Measurements from ENCODE around the gene CNN1. TPM values are rescaled to one million over a fixed set of nuclear protein-coding genes. Genes with fewer than 3 reads are reported as not detected.

CNN1 gene
- total RNA-seq, 1 experiment from 2014 or later = 0.44 TPM

GRCh38 chr19:11541238-11541637 lies 2.6 kb downstream of the CNN1 start:
- H3K4me2 ChIP-seq = no peak overlapping the region
- POLR2A ChIA-PET (ENCODE audit: unreplicated experiment) = no interaction called here
- CTCF ChIA-PET = no interaction called here

GRCh38 chr19:11547929-11548700 lies 9.5 kb downstream of the CNN1 start:
- BruUV-seq (replicated peaks) = no TSS peak
- Histone ChIP-seq H2AFZ (no peak overlapping the region), H3F3A (ENCODE audit: insufficient read depth, low read depth) (peaks cover 7% of the 10 kb centered on the region; the same call in 1 of the 2 replicates), H3K4me1 (replicated peaks; ENCODE audit: insufficient read depth) (no peaks in the 10 kb centered on the region), H3K4me2 (no peak overlapping the region), H3K9me3 (ENCODE audit: insufficient read depth, low read depth) (no peaks in the 10 kb centered on the region), H3K27ac (no peak overlapping the region), H3K4me3 (no peak overlapping the region), H4K20me1 (ENCODE audit: insufficient read depth) (no peaks in the 10 kb centered on the region), H3K9me2 (ENCODE audit: insufficient read depth) (no peaks in the 10 kb centered on the region), H3K27me3 (ENCODE audit: insufficient read depth, low read depth) (no peaks in the 10 kb centered on the region), H3K36me3 (ENCODE audit: low read depth) (0 out of 2 replicates have a peak, but pooled peaks cover 4% of the 10 kb centered on the region), H3K79me2 (ENCODE audit: low read depth) (no peaks in the 10 kb centered on the region)
- intact Hi-C loops (cut with micrococcal nuclease; ENCODE audit: unreplicated experiment) = no loop called here
- TF ChIP-seq CTCF (conservative IDR thresholded peaks at IDR 0.05) (no peak), EZH2 (IDR thresholded peaks at IDR 0.05; ENCODE audit: low read depth) (no peak)
- no peak for DNase-seq
- CTCF ChIA-PET = no interaction called here
- POLR2A ChIA-PET (ENCODE audit: unreplicated experiment) = no interaction called here

More at GRCh38 chr19:11541238-11541637, 2.6 kb downstream of the CNN1 start:
- peaks cover 21% of the 10 kb centered on the region; the same call in 1 of the 2 replicates for H3F3A ChIP-seq (ENCODE audit: insufficient read depth, low read depth)
- no peaks in the 10 kb centered on the region for H3K9me2 ChIP-seq (ENCODE audit: insufficient read depth)
- H4K20me1 ChIP-seq (ENCODE audit: insufficient read depth) = no peaks in the 10 kb centered on the region
- intact Hi-C loops (cut with micrococcal nuclease; ENCODE audit: unreplicated experiment) = no loop called here
- H3K27me3 ChIP-seq (ENCODE audit: insufficient read depth, low read depth) = no peaks in the 10 kb centered on the region
- H3K4me1 ChIP-seq (replicated peaks; ENCODE audit: insufficient read depth) = no peaks in the 10 kb centered on the region
- H3K27ac ChIP-seq = no peak overlapping the region
- H3K36me3 ChIP-seq (ENCODE audit: low read depth) = no peaks in the 10 kb centered on the region
- H3K4me3 ChIP-seq = no peak overlapping the region
- no peaks in the 10 kb centered on the region for H3K9me3 ChIP-seq (ENCODE audit: insufficient read depth, low read depth)
- no peak overlapping the region for H2AFZ ChIP-seq
- no peak for DNase-seq
- TF ChIP-seq CTCF (conservative IDR thresholded peaks at IDR 0.05) (no peak), EZH2 (IDR thresholded peaks at IDR 0.05; ENCODE audit: low read depth) (no peak)
- no TSS peak for BruUV-seq (replicated peaks)
- no peaks in the 10 kb centered on the region for H3K79me2 ChIP-seq (ENCODE audit: low read depth)

- no peaks in the 10 kb centered on the region for H3K79me2 ChIP-seq (ENCODE audit: low read depth)
- TF ChIP-seq CTCF (conservative IDR thresholded peaks at IDR 0.05) (no peak), EZH2 (IDR thresholded peaks at IDR 0.05; ENCODE audit: low read depth) (no peak)
- H3K4me3 ChIP-seq = no peak overlapping the region
- H3K9me3 ChIP-seq (ENCODE audit: insufficient read depth, low read depth) = no peaks in the 10 kb centered on the region
- ChIA-PET POLR2A (ENCODE audit: unreplicated experiment) (no interaction called here), CTCF (no interaction called here)
- no peaks in the 10 kb centered on the region for H3K4me1 ChIP-seq (replicated peaks; ENCODE audit: insufficient read depth)
- H3K4me2 ChIP-seq = no peak overlapping the region
- 0 out of 2 replicates have a peak, but pooled peaks cover 9% of the 10 kb centered on the region for H3K36me3 ChIP-seq (ENCODE audit: low read depth)
- DNase-seq = no peak
- no peaks in the 10 kb centered on the region for H3K27me3 ChIP-seq (ENCODE audit: insufficient read depth, low read depth)
- H3K27ac ChIP-seq = no peak overlapping the region
- no TSS peak for BruUV-seq (replicated peaks)
- H3K9me2 ChIP-seq (ENCODE audit: insufficient read depth) = no peaks in the 10 kb centered on the region
- H2AFZ ChIP-seq = no peak overlapping the region
- H3F3A ChIP-seq (ENCODE audit: insufficient read depth, low read depth) = peaks cover 7% of the 10 kb centered on the region; the same call in 1 of the 2 replicates
- no peaks in the 10 kb centered on the region for H4K20me1 ChIP-seq (ENCODE audit: insufficient read depth)
- intact Hi-C loops (cut with micrococcal nuclease; ENCODE audit: unreplicated experiment) = no loop called here
Observed at GRCh38 chr19:11549386-11549953, 10.8 kb downstream of the CNN1 start.

Data from PC-9 (cell line).